GM12878 (cell line): ENCODE measurements around the gene WWOX. TPM values are rescaled to one million over a fixed set of nuclear protein-coding genes. Genes with fewer than 3 reads are reported as not detected.

Source experiments
- ATAC-seq: fragments of 200-7000 bp; cut with Tn5 transposase; 3 replicates; pipeline ENCODE4 v1.9.1; 2020; ENCODE audit warnings: mild to moderate bottlenecking, moderate library complexity
- BruUV-seq: library from RNA; stranded (reverse); fragments of 400-500 nt; replicated peaks from 2 replicates; lab custom pipeline; 2021; lab: Mats Ljungman, UMichigan
- CTCF ChIA-PET: fragments of 300-600 bp; sonication (Branson Sonifier 250); formaldehyde crosslinking; extraction: SDS; loops from one replicate; lab custom pipeline; 2021; ENCODE audit warnings: inconsistent platforms; lab: Yijun Ruan, JAX
- POLR2A ChIA-PET: fragments of 350-600 bp; formaldehyde crosslinking; extraction: SDS; loops from one replicate; lab custom pipeline; 2021; ENCODE audit warnings: inconsistent platforms; lab: Charles Lee
- RAD21 ChIA-PET: fragments of 300-600 bp; sonication (Branson Sonifier 250); formaldehyde crosslinking; loops from one replicate; lab custom pipeline; 2023; ENCODE audit warnings: antibody characterized with exemption; ENCODE audit not compliant: unreplicated experiment; lab: Charles Lee
- SMC1A ChIA-PET: fragments of 300-600 bp; sonication (Branson Sonifier 250); formaldehyde crosslinking; loops from one replicate; lab custom pipeline; 2023; ENCODE audit not compliant: unreplicated experiment, uncharacterized antibody; lab: Charles Lee
- DNase-seq: peaks from one replicate; pipeline ENCODE4 v3.0.0-alpha.2; 2011; ENCODE audit warnings: low read depth, low spot score
- FAIRE-seq: peaks from 3 replicates; lab custom pipeline; 2011; peaks lifted over from hg19 to GRCh38; lab: Jason Lieb, UNC
- H2AFZ ChIP-seq: 2 replicates; pipeline ENCODE4 v1.6.0; 2011; ENCODE audit warnings: low read depth, low read length, control low read depth; ENCODE audit not compliant: control insufficient read depth
- H3K27ac ChIP-seq: 2 replicates; pipeline ENCODE4 v1.5.1; 2011; ENCODE audit warnings: control low read depth; ENCODE audit not compliant: control insufficient read depth, insufficient read depth
- H3K27me3 ChIP-seq, 2 experiments: replicated peaks in 1 of 2; 2 replicates each; pipeline versions ENCODE4 v1.6.0 to v1.6.1; 2011; ENCODE audit warnings: low read length in 1 of 2; ENCODE audit not compliant: control insufficient read depth in 2 of 2, insufficient read depth in 2 of 2
- H3K36me3 ChIP-seq, 2 experiments: 2 replicates each; pipeline ENCODE4 v1.5.1; 2011; ENCODE audit warnings: low read length in 1 of 2; ENCODE audit not compliant: control insufficient read depth in 2 of 2, insufficient read depth in 2 of 2
- H3K4me1 ChIP-seq: 2 replicates; pipeline ENCODE4 v1.6.1; 2011; ENCODE audit warnings: mild to moderate bottlenecking, low read length, moderate library complexity, mixed read lengths; ENCODE audit not compliant: control insufficient read depth, insufficient read depth
- H3K4me2 ChIP-seq: 2 replicates; pipeline ENCODE4 v1.6.0; 2011; ENCODE audit warnings: control low read depth; ENCODE audit not compliant: control insufficient read depth, insufficient read depth
- H3K4me3 ChIP-seq: fragments of 200-600 bp; sonication (generic); 2 replicates; pipeline ENCODE4 v1.5.1; 2016
- H3K79me2 ChIP-seq: 2 replicates; pipeline ENCODE4 v1.6.0; 2011; ENCODE audit warnings: low read length; ENCODE audit not compliant: control insufficient read depth, insufficient read depth
- H3K9ac ChIP-seq: 2 replicates; pipeline ENCODE4 v1.8.0; 2011; ENCODE audit warnings: low read length, control low read depth, mixed read lengths; ENCODE audit not compliant: control insufficient read depth, insufficient read depth
- H3K9me3 ChIP-seq: replicated peaks from 3 replicates; pipeline ENCODE4 v1.5.1; 2011; ENCODE audit warnings: mild to moderate bottlenecking, low read length; ENCODE audit not compliant: control insufficient read depth, insufficient read depth
- H4K20me1 ChIP-seq: 2 replicates; pipeline ENCODE4 v1.6.0; 2011; ENCODE audit not compliant: control insufficient read depth, insufficient read depth
- BCL11A ChIP-seq: IDR thresholded peaks from 2 replicates; pipeline ENCODE4 v1.6.1; 2011; ENCODE audit warnings: low read depth, low read length
- EP300 ChIP-seq, 2 experiments: fragments of 150-350 bp in 1 of 2; IDR thresholded peaks; 2 replicates each; pipeline ENCODE4 v1.6.1; 2011 to 2012; ENCODE audit warnings: low read depth in 2 of 2, low read length in 2 of 2, borderline replicate concordance in 1 of 2, improper control_type of control experiment in 1 of 2, inconsistent platforms in 1 of 2; ENCODE audit not compliant: control insufficient read depth in 1 of 2
- FOXK2 ChIP-seq: fragments of 450-650 bp; IDR thresholded peaks from 2 replicates; pipeline ENCODE4 v1.6.1; 2017; ENCODE audit warnings: mild to moderate bottlenecking, moderate library complexity
- MTA2 ChIP-seq: fragments of 450-650 bp; IDR thresholded peaks from 2 replicates; pipeline ENCODE4 v1.6.1; 2016; ENCODE audit warnings: low read depth, mild to moderate bottlenecking, moderate library complexity
- MYB ChIP-seq: fragments of 150-350 bp; IDR thresholded peaks from 2 replicates; pipeline ENCODE4 v1.6.1; 2014; ENCODE audit warnings: mild to moderate bottlenecking, low read depth, low read length, borderline replicate concordance
- NFYA ChIP-seq: IDR thresholded peaks from 2 replicates; pipeline ENCODE4 v1.6.1; 2011; ENCODE audit warnings: low read depth, mild to moderate bottlenecking, low read length, improper control_type of control experiment, borderline replicate concordance
- NR2C1 ChIP-seq: fragments of 450-650 bp; IDR thresholded peaks from 2 replicates; pipeline ENCODE4 v1.6.1; 2017; ENCODE audit warnings: antibody characterized with exemption, mild to moderate bottlenecking, moderate library complexity
- NRF1 ChIP-seq: conservative IDR thresholded peaks from 2 replicates; pipeline ENCODE4 v1.6.1; 2011; ENCODE audit warnings: mild to moderate bottlenecking, low read depth, low read length, improper control_type of control experiment
- PAX8 ChIP-seq: fragments of 450-650 bp; IDR thresholded peaks from 2 replicates; pipeline ENCODE4 v1.6.1; 2017; ENCODE audit warnings: mild to moderate bottlenecking, moderate library complexity
- SIX5 ChIP-seq: IDR thresholded peaks from 2 replicates; pipeline ENCODE4 v1.6.1; 2011; ENCODE audit warnings: mild to moderate bottlenecking, low read depth, low read length, moderate library complexity; ENCODE audit not compliant: severe bottlenecking
- TARDBP ChIP-seq: IDR thresholded peaks from 2 replicates; pipeline ENCODE4 v1.6.1; 2016; ENCODE audit warnings: borderline replicate concordance
- ZNF217 ChIP-seq: fragments of 450-650 bp; IDR thresholded peaks from 2 replicates; pipeline ENCODE4 v1.6.1; 2017; ENCODE audit warnings: antibody characterized with exemption, mild to moderate bottlenecking
- WGBS: methylation state at CpG from one replicate; pipeline ENCODE4 v1.1.6; 2016; ENCODE audit warnings: low lambda C conversion rate; ENCODE audit not compliant: insufficient replicate concordance, insufficient coverage; ENCODE audit errors: missing lambda C conversion rate; 5-methylcytosine and 5-hydroxymethylcytosine counted together
- in situ Hi-C: fragments of 300-500 bp; cut with MboI; formaldehyde crosslinking; loops from 9 replicates; pipeline ENCODE4 v1.14.3; 2018; ENCODE audit warnings: mixed read lengths
- intact Hi-C: fragments of 100-400 bp; cut with micrococcal nuclease; formaldehyde crosslinking; loops from one replicate; pipeline ENCODE4 v1.14.2; 2022; ENCODE audit not compliant: unreplicated experiment
- polyA plus RNA-seq, 11 experiments: library from polyadenylated mRNA; depleted of rRNA in 4 of 11; unstranded in 6 of 11; stranded (reverse) in 5 of 11; fragments of >200 nt; fragmentation: Nextera tagmentation in 4 of 11; fragmentation: Illumina TruSeq in 1 of 11; extraction: Ambion mirVana in 4 of 11; extraction: Trizol in 1 of 11; gene quantifications; 1 replicate in 1 of 11; 2 replicates in 10 of 11; pipeline versions ENCODE4 v1.2.1 to v1.2.3, GENCODE V29; 2011 to 2016; ENCODE audit warnings: inconsistent platforms in 2 of 11, missing spikeins in 2 of 11, low read depth in 1 of 11
- total RNA-seq, 4 experiments: library from RNA; depleted of rRNA in 3 of 4; stranded (reverse); fragments of >200 nt in 3 of 4; fragmentation: Illumina TruSeq in 1 of 4; extraction: Trizol in 1 of 4; gene quantifications; 2 replicates each; pipeline versions ENCODE4 v1.2.1 to v1.2.3, GENCODE V29; 2013 to 2021
- TF ChIP-seq, protein P1 (sequence below): fragments of 450-650 bp; IDR thresholded peaks from 2 replicates; pipeline ENCODE4 v1.6.1; 2017; ENCODE audit warnings: mild to moderate bottlenecking, low read depth, inconsistent platforms; ENCODE audit not compliant: poor library complexity, severe bottlenecking
- TF ChIP-seq, protein P2 (sequence below): IDR thresholded peaks from 2 replicates; pipeline ENCODE4 v1.6.1; 2012; ENCODE audit warnings: low read depth, low read length, improper control_type of control experiment
- TF ChIP-seq, protein P3 (sequence below): fragments of 150-350 bp; IDR thresholded peaks from 2 replicates; pipeline ENCODE4 v1.6.1; 2014; ENCODE audit warnings: mild to moderate bottlenecking, low read depth, low read length
- TF ChIP-seq, protein P4 (sequence below): fragments of 450-650 bp; IDR thresholded peaks from 2 replicates; pipeline ENCODE4 v1.6.1; 2016; ENCODE audit warnings: mild to moderate bottlenecking

WWOX gene
- total and polyA plus RNA-seq, 10 of the 15 experiments (the other 5 are each of a cell fraction or from before 2014, with no cell fraction given): 2.8 to 24.4 (median 17.8) TPM

DNA sequence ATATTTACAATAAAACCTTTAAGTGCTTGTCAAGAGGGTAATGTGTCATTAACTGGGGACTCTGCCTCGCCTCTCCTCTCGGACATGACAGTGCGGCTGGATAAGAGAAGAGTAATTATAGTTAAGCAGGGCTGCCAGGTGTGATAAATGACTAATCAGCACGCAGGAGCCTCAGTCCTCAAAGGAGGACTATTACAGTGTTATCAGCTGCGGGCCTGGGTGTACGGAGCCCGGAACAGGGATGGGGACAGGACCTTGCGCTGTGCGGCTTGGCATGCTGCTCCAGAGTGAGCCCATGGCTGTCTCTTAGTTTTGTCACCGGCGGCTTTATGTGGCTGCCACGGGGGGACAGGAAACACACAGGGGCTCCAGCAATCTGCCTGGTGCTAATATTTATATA, 893.9 kb downstream of the WWOX start (continued):
- TF ChIP-seq EP300 (IDR thresholded peaks at IDR 0.05; ENCODE audit: borderline replicate concordance in 1 of 2, control insufficient read depth in 1 of 2, low read depth in 2 of 2, low read length in 2 of 2): no peak
- TF ChIP-seq NRF1: no peak
- TF ChIP-seq TARDBP: no peak
- no peak for TF ChIP-seq ZNF217
- TF ChIP-seq, protein P1, sequence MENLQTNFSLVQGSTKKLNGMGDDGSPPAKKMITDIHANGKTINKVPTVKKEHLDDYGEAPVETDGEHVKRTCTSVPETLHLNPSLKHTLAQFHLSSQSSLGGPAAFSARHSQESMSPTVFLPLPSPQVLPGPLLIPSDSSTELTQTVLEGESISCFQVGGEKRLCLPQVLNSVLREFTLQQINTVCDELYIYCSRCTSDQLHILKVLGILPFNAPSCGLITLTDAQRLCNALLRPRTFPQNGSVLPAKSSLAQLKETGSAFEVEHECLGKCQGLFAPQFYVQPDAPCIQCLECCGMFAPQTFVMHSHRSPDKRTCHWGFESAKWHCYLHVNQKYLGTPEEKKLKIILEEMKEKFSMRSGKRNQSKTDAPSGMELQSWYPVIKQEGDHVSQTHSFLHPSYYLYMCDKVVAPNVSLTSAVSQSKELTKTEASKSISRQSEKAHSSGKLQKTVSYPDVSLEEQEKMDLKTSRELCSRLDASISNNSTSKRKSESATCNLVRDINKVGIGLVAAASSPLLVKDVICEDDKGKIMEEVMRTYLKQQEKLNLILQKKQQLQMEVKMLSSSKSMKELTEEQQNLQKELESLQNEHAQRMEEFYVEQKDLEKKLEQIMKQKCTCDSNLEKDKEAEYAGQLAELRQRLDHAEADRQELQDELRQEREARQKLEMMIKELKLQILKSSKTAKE: no peak
- no peak for TF ChIP-seq BCL11A
- no peak for TF ChIP-seq PAX8
- no peak for TF ChIP-seq FOXK2
- TF ChIP-seq NR2C1: no peak

DNA sequence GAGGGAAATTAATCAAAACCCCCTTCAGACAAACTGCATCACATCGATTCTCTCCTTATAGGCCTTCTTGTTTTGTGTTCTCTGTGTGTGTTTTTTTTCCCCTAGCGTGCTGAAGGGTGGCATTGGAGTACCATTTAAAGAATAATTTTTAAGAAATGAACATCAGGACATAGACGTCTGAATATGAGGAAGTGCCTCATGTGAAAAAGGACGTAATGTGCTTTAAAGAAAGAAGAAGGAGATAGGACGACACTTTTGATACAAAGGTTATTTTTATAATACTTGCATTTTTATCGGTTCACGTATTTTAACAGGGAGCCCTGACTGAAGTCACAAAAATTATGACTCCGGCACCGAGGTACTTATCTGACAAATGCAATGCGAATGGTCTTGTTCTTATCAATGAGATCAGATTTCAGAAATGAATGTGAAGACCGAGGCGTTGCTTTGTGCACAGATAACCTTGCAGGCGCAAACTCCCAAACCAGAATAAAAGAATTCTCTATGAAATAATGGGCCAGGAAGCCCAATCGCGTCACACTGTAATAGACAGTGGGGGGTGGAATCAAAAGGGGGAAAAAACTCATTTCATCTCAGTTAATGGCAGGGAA, 894.8 kb downstream of the WWOX start:
- no peak overlapping the region for H3K4me3 ChIP-seq
- intact Hi-C loops (no loop called here), in situ Hi-C loops (no loop called here)
- H3K27me3 ChIP-seq: no peaks in the 10 kb centered on the region
- FAIRE-seq: no peak
- no peaks in the 10 kb centered on the region for H3K36me3 ChIP-seq
- BruUV-seq: no TSS peak
- no peak for DNase-seq
- H3K9ac ChIP-seq: no peak overlapping the region
- SMC1A ChIA-PET: no interaction called here
- CTCF ChIA-PET: no interaction called here
- H3K4me1 ChIP-seq: peaks cover 16% of the 10 kb centered on the region
- H4K20me1 ChIP-seq: no peaks in the 10 kb centered on the region
- POLR2A ChIA-PET: no interaction called here
- no peak for ATAC-seq
- 72% methylated on average over 15 of the region's 15 CpGs for WGBS
- no peak overlapping the region for H3K27ac ChIP-seq
- TF ChIP-seq ZNF217 (no peak), MYB (no peak), NFYA (no peak), SIX5 (no peak), MTA2 (no peak)
- TF ChIP-seq, protein P2, sequence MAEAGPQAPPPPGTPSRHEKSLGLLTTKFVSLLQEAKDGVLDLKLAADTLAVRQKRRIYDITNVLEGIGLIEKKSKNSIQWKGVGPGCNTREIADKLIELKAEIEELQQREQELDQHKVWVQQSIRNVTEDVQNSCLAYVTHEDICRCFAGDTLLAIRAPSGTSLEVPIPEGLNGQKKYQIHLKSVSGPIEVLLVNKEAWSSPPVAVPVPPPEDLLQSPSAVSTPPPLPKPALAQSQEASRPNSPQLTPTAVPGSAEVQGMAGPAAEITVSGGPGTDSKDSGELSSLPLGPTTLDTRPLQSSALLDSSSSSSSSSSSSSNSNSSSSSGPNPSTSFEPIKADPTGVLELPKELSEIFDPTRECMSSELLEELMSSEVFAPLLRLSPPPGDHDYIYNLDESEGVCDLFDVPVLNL: no peak
- TF ChIP-seq, protein P3, sequence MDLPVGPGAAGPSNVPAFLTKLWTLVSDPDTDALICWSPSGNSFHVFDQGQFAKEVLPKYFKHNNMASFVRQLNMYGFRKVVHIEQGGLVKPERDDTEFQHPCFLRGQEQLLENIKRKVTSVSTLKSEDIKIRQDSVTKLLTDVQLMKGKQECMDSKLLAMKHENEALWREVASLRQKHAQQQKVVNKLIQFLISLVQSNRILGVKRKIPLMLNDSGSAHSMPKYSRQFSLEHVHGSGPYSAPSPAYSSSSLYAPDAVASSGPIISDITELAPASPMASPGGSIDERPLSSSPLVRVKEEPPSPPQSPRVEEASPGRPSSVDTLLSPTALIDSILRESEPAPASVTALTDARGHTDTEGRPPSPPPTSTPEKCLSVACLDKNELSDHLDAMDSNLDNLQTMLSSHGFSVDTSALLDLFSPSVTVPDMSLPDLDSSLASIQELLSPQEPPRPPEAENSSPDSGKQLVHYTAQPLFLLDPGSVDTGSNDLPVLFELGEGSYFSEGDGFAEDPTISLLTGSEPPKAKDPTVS: no peak
- TF ChIP-seq, protein P4, sequence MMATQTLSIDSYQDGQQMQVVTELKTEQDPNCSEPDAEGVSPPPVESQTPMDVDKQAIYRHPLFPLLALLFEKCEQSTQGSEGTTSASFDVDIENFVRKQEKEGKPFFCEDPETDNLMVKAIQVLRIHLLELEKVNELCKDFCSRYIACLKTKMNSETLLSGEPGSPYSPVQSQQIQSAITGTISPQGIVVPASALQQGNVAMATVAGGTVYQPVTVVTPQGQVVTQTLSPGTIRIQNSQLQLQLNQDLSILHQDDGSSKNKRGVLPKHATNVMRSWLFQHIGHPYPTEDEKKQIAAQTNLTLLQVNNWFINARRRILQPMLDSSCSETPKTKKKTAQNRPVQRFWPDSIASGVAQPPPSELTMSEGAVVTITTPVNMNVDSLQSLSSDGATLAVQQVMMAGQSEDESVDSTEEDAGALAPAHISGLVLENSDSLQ: no peak
- TF ChIP-seq, all 136 proteins: peak for 0
- RAD21 ChIA-PET: no interaction called here
- Histone ChIP-seq H3K9me3 (no peaks in the 10 kb centered on the region), H3K4me2 (no peak overlapping the region), H3K79me2 (no peaks in the 10 kb centered on the region), H2AFZ (no peak overlapping the region)
